ENCODE data around the gene SLC24A3.

The SLC24A3 gene

DNA sequence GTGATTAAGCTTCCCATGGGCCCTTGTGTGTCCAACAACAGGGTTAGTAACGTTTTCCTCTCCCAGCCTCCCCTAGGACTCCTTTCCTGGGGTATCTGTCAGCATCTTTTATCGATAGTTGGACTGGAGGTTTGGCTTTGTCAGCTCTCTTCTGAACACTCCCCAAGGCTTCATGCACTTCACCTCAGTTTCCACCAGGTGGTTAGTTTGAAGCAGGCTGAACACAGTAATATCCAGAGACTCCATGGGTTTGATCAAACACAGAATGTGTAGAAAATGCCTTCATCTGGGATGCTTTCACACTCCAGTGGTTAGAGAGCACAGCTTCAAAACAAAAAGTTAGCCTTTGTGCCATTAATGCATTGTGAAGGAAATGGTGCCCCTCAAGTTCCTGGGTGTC is 139.1 kb downstream of the SLC24A3 start:
- DNase-seq = no peak

DNA sequence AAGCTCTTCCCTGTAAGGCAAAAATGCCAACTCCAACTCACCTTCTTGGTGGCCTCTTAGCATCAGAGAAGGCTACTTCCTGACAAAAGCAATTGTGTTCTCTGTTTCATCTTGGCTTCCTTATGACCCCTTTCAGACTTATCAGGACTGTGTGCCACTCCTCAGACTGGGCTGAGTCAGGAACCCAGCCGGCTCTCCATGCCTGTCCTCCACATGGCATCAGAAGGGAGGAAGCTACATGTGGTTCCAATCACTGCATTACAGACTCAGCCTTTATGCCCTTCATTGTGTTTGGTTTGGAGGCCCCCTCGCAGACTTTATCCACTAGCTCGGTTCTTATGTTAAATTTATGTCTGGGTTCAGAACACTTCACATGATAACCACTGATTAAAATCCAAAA is 142.5 kb downstream of the SLC24A3 start:
- no peak for DNase-seq

DNA sequence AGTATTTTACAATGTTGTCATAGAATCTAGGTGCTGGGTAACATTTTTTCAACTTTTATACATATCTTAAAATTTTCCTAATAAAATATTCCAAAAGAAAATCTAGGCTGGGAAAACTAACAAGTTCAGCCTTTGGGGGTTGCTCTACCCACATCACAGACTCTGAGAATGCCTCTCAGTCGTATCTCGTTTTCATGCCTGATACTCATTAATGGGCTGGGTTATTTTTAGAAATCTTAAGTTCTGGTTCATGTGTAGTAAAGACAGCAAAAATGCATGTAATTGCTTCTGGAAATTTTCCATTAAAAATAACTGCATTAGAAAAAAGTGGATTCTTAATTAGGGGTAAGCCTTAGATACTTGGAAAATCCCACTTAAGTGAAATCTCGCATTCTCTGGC is 149.3 kb downstream of the SLC24A3 start:
- DNase-seq = no peak

DNA sequence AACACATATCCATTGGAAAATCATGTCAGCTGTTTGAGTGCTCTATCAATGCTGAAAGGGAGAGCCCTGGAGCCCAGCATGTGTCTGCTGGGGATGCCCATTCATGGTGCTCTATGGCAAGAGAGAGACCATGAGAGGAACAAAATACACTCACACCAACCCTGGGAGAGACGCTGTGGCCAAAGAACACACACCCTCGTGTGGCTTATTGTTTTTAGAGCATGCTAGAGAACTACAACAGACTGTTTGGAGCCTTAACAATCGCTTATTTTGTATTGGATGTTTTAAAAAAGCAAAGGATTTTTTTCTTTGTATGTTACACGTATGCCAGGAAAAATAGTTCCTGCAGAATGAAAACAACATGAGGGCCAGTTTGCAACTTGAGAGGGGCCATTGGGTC is 151.0 kb downstream of the SLC24A3 start:
- no peak for DNase-seq

DNA sequence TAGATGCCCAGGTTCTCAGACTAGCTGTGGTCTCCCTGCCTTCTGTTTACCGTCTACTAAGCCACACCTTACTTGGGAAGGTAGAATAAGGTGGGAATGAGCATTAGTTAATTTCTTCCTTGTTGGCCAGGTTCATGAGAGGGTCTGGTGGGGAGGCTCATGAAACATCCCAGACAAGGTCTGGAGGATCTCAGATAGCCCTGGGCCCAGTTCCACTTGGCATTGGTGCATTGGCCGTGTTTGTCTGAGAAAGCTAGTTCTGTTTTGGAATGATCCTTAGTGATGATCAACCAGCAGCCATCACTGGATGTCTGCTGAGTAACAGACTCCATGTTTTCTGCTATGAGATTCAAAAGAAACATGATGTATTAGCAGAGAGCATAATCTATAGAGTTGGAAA is 155.1 kb downstream of the SLC24A3 start:
- no peak for DNase-seq

DNA sequence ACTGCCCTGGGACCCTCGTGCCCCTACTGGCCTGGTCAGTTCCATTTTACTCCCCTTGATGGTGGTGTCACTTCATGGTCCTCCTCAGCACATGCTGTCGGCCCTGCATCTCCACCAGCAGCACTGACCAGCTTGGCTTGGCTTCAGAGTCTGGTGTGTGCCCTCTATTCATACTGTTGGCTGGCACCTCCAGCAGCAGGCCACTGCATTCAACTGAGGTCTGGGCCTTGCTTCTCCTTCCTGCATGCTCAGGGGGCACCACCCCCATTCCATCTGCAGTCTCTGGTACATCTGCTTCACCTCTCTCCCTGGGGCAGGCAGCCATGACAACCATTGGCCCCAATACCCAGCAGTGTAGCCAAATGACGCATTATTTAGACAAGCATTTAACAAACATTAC is 155.9 kb downstream of the SLC24A3 start:
- DNase-seq = no peak

DNA sequence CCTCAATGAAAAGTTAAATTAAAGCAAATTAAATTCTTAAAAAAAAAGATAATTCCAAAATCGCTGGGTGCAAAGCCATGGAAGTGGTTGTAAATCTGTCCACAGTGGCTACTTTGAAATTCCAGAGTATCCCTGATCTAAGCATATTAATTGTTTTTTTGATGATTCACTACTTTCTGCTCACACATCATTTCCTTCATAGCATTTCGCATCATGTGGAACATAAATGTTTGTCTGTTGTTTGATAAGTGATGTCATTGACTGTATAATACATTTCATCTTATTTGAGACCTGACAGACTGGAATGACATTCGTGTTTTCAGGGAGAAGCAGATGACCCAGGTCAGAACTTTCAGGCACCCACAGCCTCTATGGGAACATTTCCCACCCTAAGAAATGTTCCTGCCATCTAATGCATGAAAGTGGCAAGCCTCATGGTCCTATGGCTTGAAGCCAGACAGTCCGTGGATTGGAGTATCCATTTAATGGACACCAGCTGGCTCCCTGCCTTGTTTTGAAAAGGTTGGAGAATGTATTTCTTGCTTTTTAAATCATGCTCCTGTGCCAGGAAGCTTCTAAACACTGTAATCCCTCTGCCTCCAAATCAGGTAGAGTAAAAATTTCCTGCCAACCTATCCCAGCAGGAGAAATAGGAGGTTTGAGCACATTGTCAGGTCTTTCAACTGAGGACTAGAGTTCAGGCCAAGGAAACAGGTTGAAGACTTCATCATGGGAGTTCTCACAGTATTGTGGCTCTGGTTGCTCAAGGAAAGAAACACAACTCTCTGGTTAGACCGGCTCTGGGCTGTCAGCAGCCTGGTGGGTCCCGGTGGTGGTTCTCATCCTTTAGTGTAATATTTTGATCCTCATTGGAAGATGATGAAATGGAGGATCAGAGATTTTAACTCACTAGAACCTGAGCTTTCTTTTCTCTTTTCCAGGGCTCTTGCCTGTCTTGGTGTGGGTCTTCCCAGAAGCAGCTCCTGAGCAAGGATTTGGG is 157.9 kb downstream of the SLC24A3 start:
- no peak for DNase-seq

DNA sequence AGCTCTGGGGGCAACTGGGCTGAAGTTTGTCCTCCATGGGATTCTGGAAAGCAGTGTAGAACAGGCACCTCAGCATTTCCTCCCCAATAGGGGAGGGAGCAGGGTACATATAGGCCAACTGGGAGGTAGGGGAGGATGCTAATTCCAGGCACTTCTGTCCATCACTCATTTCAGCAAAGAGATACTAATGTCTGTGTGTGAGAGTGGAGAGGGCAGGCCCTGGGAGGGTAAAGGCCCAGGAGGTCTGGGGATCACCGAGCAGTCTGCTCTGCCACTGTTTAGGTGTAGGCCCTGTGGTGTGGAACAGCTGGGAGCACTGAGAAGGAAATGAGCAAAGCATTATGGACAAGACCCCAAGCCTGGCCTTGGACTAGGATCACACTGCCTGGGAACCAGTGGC is 158.7 kb downstream of the SLC24A3 start:
- no peak for DNase-seq

DNA sequence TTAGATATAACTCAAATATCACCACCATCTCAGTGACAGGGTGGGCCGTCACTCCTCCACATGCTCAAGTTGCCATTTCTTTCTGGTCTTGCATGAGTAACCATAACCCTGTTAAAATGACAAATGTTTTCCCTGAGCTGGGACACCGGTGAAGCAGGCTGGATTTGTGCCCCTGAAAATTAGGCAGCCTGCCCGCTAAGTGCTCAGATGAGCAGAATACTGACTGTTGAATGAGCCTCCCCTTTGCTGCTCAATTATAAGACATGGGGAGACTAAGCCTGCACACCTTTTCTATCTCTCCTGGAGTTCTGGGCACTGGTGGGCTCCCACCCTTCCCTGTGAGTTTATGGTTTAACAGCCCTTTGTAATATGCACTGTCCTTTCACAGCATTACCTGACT is 161.8 kb downstream of the SLC24A3 start:
- DNase-seq = no peak

DNA sequence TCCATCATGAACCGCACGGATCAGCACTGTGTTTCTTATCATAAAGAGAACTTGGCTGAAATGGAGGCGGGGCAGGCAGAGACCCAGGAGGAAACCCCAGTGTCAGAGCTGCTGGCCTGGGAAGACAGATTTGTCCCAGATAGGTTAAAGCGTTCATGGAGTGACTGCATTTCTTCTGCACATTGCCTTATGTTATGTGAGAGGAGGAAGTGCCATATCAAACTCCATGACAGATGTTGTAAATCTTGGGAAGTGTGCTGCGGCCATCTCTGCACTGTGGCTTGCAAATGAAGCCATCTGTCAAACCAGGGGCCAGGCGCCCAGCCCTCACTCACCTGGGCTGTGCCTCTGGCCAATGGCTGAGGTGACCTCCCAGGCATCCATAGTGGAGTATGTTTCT is 163.0 kb downstream of the SLC24A3 start:
- DNase-seq = no peak

DNA sequence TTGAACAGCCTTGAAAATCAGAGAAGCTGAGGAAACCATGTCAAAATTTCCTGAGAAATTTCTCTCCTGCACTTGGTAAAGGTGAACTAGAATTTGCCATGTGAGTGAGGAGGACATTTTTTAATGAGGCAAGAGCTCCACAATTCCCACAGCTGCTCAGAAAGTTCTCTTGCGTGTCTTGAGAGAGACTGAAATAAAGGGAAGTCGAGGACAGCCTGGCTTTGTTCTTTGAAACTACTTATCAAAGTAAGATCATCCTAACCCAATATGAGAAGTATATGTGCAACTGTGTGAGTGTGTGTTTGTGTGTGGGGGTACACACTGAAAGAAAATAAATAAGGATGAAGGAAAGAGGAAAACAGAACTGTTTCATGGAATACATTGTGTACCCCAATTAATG is 163.4 kb downstream of the SLC24A3 start:
- DNase-seq = no peak

DNA sequence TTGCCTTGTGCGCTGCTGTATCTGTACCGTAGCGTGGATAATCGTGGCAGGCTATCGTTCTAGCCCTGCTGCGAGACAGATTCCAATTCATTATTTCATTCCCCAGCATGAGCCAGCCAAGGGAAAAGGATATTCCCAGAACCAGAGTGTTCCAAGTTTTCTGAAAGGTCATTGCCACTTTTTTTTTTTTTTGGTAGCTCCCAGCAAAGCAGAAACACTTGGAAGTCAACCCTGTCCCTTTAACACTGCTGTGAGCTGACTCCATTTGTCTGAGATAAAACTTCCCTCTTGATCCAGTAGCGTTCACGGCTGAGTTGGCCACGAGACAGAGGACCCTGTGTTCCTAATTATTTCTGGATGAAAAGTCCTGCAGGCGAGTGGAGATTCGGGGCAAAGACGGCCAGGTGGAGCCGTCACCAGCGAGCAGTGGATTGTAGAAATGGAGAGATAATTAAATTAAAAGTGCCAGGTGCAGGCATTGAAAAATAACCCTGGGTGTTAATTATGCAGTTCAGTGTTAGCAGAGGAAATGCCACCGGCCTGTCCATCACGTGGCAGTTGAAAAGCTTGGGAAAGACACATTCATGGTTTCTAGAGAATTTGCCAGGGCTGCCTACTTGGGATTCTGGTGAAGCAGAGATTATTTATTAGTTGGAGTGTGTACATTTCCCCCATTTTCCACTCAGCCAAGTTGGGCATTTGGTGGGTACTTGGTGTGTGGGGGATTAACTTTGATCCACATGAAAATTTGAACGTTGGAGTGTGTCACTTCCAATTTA is 164.2 kb downstream of the SLC24A3 start:
- DNase-seq = no peak

DNA sequence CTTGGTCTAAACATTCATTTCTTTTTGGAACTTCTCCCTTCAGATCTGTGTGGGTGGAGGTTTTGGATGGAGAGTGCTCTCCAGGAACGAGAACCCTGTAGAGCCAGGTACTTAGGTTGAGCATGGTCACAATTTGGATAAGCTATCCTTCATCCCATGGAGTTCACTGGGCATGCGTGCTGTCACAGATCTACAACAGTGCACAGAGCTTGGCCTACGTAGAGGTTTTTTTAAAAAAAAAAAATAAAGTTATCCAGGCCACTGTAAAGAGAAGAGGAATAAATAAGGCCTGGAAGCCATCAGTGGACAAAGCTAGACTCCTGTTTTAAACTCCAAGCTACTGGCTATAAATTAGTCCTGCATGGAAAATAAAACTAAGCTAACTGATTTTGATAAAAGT is 165.6 kb downstream of the SLC24A3 start:
- no peak for DNase-seq

DNA sequence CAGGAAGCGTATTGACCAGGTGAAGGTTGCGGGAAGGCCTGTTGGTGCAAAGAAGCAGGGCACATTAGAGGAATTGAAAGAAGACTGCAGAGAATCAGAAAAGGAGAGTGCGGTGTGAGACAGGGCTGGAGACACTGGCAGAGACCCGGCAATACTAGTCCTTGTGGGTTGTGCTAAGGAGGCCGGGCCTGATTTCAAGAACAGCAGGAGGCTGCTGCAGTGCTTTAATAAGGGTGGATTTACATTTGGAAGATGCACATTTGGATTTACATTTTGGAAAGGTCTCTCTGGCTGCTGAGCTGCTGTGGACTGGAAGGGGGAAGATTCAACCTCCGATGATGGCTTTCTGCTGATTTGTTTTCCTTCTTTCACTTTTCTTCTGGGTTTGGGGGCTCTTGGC is 167.8 kb downstream of the SLC24A3 start:
- DNase-seq = no peak

DNA sequence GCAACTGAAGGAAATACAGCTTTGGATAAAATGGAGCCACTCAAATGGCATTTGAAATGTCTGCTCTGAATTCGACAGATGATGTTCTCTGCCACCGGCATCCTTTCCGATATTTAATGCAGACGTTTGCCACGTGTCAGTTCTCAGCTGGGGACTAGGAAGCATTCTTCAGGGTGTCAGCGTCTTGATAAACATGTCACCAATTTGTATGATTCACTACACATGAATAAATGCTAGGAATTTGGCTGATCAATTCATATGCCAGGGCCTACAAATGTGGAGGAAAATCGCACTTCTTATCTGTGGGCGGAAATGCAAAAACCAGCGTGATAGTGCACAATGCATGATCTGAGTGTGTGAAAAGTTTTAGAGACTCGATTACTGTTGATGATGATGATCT is 169.5 kb downstream of the SLC24A3 start:
- DNase-seq = no peak

DNA sequence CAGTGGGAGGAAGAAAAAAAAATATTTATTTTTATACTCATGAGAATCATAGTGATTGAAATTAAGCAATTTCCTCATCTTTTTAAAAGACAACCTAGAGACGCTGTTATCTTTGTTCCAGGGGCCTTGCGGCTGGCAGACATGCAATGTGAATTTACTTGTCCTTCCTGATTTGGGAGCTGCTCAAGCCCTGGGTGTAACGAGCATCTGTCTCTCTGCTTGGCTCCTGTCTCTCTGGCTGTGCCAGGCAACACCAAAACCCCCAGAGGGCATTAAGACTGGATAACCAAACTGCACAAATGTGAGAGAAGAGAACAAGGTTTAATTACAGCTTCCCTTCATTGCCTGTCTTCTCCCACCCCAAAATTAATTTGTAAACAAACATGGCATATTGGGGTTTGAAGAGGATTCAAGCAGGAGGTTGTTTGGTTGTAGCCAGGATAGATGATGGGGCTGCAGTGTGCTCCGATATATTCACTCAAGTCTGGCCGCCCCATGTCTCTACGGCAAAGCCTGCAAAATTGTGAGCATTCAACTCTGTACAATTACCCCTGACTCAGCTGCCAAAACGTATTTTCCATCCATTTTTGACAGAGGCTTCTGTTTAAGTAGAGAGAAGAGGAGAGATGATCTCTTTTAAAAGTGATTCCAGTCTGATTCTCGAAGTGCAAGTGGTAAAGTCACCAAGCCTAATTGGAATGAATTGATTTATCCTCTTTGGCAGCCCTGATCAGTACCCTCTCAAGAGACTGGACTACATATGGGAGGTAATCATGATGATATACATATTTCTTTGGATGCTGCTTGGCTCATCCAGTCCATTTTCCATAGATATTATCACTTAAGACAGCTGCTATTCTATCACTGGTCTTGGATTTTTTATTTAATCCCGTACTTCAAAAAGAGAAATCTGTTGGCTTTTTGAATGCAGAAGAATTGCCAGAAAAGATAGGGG is 170.2 kb downstream of the SLC24A3 start:
- DNase-seq = no peak

DNA sequence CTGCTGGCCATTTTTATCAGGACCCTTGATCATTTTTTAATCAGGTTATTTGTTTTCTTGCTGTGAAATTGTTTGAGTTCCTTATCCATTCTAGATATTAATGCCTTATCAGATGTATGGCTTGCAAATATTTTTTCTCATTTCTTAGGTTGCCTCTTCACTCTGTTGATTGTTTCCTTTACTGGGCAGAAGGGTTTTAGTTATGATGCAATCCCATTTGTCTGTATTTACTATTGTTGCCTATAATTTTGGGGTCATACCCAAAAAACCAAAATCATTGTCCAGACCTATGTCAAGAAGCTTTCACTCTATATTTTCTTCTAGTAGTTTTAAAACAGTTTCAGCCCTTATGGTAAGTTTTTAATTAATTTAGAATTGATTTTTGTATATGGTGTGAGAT is 172.5 kb downstream of the SLC24A3 start:
- no peak for DNase-seq

DNA sequence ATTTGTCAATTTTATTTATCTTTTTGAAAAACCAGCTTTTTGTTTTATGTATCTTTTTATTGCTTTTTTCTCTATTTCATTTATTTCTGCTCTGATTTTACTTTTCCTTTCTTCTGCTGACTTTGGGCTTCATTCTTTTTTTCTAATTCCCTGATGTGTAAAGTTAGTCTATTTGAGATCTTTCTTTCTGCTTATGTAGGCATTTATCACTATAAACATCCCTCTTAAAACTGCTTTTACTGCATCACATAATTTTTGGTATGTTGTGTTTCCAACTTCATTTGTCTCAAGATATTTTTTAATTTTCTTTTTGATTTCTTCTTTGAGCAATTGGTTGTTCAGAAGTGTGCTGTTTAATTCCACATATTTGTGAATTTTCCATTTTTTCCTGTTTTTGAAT is 174.8 kb downstream of the SLC24A3 start:
- DNase-seq = no peak

DNA sequence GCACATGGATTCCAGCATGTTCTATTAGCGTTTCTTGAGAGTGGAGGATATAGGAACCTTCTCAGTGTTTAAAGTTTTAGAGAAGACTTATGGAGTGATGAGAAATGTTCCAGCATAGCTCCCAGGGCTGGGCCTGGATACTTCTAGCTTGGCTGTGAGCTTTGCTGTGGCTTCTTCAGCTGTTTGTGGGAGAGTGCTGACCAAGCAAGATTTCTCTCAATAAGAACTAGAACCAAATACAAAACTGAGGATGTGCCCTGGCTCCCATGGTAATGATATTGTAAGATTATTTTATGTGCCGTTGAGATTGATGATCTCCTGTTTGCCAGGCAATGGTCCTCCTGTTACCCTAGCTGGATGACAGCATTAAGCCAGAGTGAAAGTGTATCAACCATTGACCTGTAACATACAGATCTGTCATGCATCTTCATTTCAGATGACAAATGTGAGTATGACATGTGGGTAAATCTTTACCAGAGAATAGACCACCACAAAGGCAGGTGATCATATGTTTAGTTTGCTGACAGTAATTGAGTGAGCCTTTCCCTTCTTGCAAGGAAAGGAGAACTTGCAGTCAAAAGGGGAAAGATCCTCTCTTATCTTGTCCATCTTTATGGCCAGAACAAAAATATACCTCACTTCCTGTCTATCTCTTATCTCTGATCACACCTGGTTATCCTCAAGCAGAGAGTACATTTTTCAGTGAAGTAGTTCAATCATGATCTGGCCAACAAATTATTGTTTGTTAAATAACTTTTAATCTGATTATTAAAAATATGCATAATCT is 180.1 kb downstream of the SLC24A3 start:
- no peak for DNase-seq

DNA sequence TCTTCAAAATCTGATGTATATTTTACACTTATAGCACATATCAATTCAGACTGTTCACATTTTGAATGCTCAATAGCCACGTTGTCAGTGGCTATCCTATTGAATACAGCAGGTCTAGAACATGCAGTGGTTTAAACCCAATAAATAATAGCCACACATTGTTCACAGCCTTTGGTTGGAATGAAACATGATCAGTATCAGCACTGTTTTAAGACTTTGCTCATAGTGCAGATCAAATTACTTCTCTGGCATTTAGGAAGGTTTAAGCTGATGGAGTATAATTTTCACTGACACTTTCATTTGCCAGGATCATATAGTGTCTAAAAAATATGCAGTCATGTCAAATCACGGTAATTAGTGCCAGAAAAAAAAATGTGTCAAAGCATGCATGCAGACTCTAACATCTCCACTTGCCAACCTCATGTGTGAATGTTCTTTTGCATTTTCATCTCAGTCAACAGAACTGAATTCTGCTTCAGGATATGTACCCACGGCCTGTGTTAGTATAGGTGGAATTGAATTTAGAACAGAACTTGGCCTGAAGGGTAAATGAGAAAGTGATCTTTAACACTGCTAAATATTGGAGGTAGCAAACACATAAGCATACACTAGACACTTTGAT is 184.1 kb downstream of the SLC24A3 start:
- DNase-seq = no peak

DNA sequence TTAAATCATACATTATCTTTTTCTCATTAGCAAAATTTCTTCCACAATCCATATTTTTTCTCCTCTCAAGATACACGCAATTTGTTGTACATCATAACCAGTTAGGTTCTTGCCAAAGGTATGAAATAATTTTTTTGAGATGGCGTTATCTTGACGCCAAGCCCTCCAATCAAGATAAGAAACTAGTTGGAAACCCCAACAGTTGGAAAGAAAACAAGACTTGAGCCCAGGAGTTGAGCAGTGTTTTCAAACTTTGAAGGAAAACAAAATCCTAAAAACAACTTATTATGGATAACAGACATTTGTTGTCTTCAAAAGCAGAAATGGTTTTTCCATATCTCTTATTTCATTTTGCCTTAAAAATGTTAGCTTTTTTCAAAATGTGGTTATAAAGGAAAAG is 184.8 kb downstream of the SLC24A3 start:
- DNase-seq = no peak

DNA sequence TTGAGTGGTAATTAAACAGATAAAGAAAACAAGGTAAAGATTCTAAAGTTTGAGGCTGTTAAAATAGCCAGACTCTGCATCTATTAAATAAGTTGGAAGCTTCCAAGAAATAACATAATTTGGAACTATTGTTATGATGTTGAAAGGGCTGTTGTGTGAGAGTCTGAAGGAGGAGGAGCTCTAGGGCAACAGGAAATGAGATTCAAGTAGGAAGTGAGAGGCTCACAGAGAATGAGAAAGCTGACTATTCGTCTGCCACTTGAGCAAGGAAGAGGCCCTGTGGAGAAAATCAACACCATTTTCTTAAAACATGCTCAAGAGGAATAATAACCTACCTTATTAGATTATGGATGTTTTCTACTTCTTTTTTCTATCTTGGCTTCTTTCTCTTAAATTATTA is 185.2 kb downstream of the SLC24A3 start:
- no peak for DNase-seq
